Colonic mucosa (tissue), 4 donors: ENCODE data around the gene ITPRID1. TPM values are rescaled to one million over a fixed set of nuclear protein-coding genes. Genes with fewer than 3 reads are reported as not detected.
"Not testable (repeated sequence)": the region's sequence is repeated elsewhere in the genome, so short reads cannot be mapped to it uniquely, and the experiment has no call there.

Experiments
- DNase-seq: peaks from one replicate; pipeline ENCODE4 v3.0.0-alpha.2; 2020
- H3K27ac ChIP-seq: fragments of 200-600 bp; one replicate; pipeline ENCODE4 v1.8.0; 2021
- H3K27me3 ChIP-seq: fragments of 200-600 bp; one replicate; pipeline ENCODE4 v1.8.0; 2021
- H3K36me3 ChIP-seq: fragments of 200-600 bp; one replicate; pipeline ENCODE4 v1.8.0; 2021
- H3K4me1 ChIP-seq: fragments of 200-600 bp; one replicate; pipeline ENCODE4 v1.8.0; 2021; ENCODE audit warnings: mild to moderate bottlenecking
- H3K4me3 ChIP-seq: fragments of 200-600 bp; one replicate; pipeline ENCODE4 v1.8.0; 2021
- H3K9ac ChIP-seq, 2 donors: one replicate each; pipeline ENCODE4 v1.7.0; 2013; ENCODE audit warnings: control low read depth in 2 of 2, low read depth in 2 of 2, low read length in 2 of 2
- H3K9me3 ChIP-seq: fragments of 200-600 bp; one replicate; pipeline ENCODE4 v1.8.0; 2021
- CTCF ChIP-seq: fragments of 200-600 bp; IDR thresholded peaks from one replicate; pipeline ENCODE4 v1.8.0; 2022; ENCODE audit warnings: antibody characterized with exemption, mild to moderate bottlenecking
- intact Hi-C: fragments of 100-400 bp; cut with DNase I; formaldehyde crosslinking; loops from one replicate; pipeline ENCODE4 v1.14.1; 2022
- total RNA-seq, 2 donors: library from RNA; stranded (reverse); fragmentation: NEBNext Ultra II Directional in 1 of 2; extraction: Animal tissue kit (Norgen Biotek cat#: 25700) in 1 of 2; gene quantifications; one replicate each; pipeline ENCODE4 v1.2.1, GENCODE V29; 2021
- donor health status: healthy.
- donor health status: DM: no; HTN: no; CAD: no.
- donor health status: DM: no; HTN: no; CAD: no.

Gene ITPRID1
- total RNA-seq, 2 donors from 2014 or later, result 0.48 to 0.91 TPM

GRCh38 chr7:31526864-31527263, 13.0 kb downstream of the ITPRID1 start:
- no peak for DNase-seq
- no peak overlapping the region for H3K27ac ChIP-seq
- no peak overlapping the region for H3K4me3 ChIP-seq
- intact Hi-C loops, result no loop called here
- no peaks in the 10 kb centered on the region for H3K27me3 ChIP-seq
- H3K36me3 ChIP-seq, result no peaks in the 10 kb centered on the region
- no peak overlapping the region for H3K9ac ChIP-seq
- H3K9me3 ChIP-seq, result no peaks in the 10 kb centered on the region
- TF ChIP-seq CTCF, result no peak
- H3K4me1 ChIP-seq, result no peaks in the 10 kb centered on the region

GRCh38 chr7:31529103-31529502, 15.2 kb downstream of the ITPRID1 start:
- no peaks in the 10 kb centered on the region for H3K27me3 ChIP-seq
- intact Hi-C loops, result no loop called here
- no peak for DNase-seq
- no peaks in the 10 kb centered on the region for H3K9me3 ChIP-seq
- H3K4me1 ChIP-seq, result no peaks in the 10 kb centered on the region
- no peaks in the 10 kb centered on the region for H3K36me3 ChIP-seq
- no peak overlapping the region for H3K4me3 ChIP-seq
- no peak overlapping the region for H3K27ac ChIP-seq
- no peak for TF ChIP-seq CTCF
- no peak overlapping the region for H3K9ac ChIP-seq

- H3K9me3 ChIP-seq, H3K27me3 ChIP-seq, intact Hi-C loops, H3K4me1 ChIP-seq, H3K36me3 ChIP-seq, H3K27ac ChIP-seq, DNase-seq, H3K4me3 ChIP-seq, H3K9ac ChIP-seq: not testable (repeated sequence)
These were observed 26.8 kb downstream of the ITPRID1 start for GRCh38 chr7:31540651-31541185.

GRCh38 chr7:31545549-31545948, 31.7 kb downstream of the ITPRID1 start:
- no peak for DNase-seq
- no peaks in the 10 kb centered on the region for H3K27me3 ChIP-seq
- no peak overlapping the region for H3K4me3 ChIP-seq
- H3K36me3 ChIP-seq, result no peaks in the 10 kb centered on the region
- H3K4me1 ChIP-seq, result no peaks in the 10 kb centered on the region
- intact Hi-C loops, result no loop called here
- no peak overlapping the region for H3K9ac ChIP-seq
- no peaks in the 10 kb centered on the region for H3K9me3 ChIP-seq
- no peak overlapping the region for H3K27ac ChIP-seq
- no peak for TF ChIP-seq CTCF

- no peak for TF ChIP-seq CTCF
- no peak for DNase-seq
- Histone ChIP-seq H3K27ac (no peak overlapping the region), H3K4me3 (no peak overlapping the region), H3K4me1 (no peaks in the 10 kb centered on the region), H3K36me3 (no peaks in the 10 kb centered on the region), H3K9ac (no peak overlapping the region), H3K27me3 (no peaks in the 10 kb centered on the region), H3K9me3 (no peaks in the 10 kb centered on the region)
- intact Hi-C loops, result no loop called here
These were observed 35.7 kb downstream of the ITPRID1 start for GRCh38 chr7:31549611-31550010.

- DNase-seq, result no peak
- Histone ChIP-seq H3K36me3 (no peaks in the 10 kb centered on the region), H3K27ac (no peak overlapping the region), H3K27me3 (no peaks in the 10 kb centered on the region), H3K9ac (no peak overlapping the region), H3K9me3 (no peaks in the 10 kb centered on the region), H3K4me1 (no peaks in the 10 kb centered on the region), H3K4me3 (no peak overlapping the region)
- intact Hi-C loops, result no loop called here
- TF ChIP-seq CTCF, result no peak
These were observed 36.5 kb downstream of the ITPRID1 start for GRCh38 chr7:31550432-31550831.
